Thoracic aorta (tissue), 2 donors: Measurements from ENCODE around the gene KIAA1671. TPM values are rescaled to one million over a fixed set of nuclear protein-coding genes. Genes with fewer than 3 reads are reported as not detected.

ENCODE experiments used
- ATAC-seq: fragments of 150-250 bp; one replicate; pipeline ENCODE4 v1.8.0; 2017; ENCODE audit warnings: low read depth; ENCODE audit not compliant: insufficient number of reproducible peaks, low FRiP score
- DNase-seq: peaks from one replicate; pipeline ENCODE4 v3.0.0-alpha.2; 2020; ENCODE audit warnings: low spot score
- H3K27ac ChIP-seq, 2 donors: fragments of 200-600 bp; sonication (generic); 1 replicate in 1 of 2; 2 replicates in 1 of 2; pipeline ENCODE4 v1.5.1; 2016; ENCODE audit warnings: mild to moderate bottlenecking in 2 of 2, moderate library complexity in 2 of 2
- H3K27me3 ChIP-seq: fragments of 200-600 bp; sonication (generic); replicated peaks from 2 replicates; pipeline ENCODE4 v1.6.0; 2016; ENCODE audit warnings: mild to moderate bottlenecking; ENCODE audit not compliant: insufficient read depth
- H3K36me3 ChIP-seq: fragments of 200-600 bp; sonication (generic); one replicate; pipeline ENCODE4 v1.5.1; 2016
- H3K4me1 ChIP-seq, 2 donors: fragments of 200-600 bp; sonication (generic); 1 replicate in 1 of 2; 2 replicates in 1 of 2; pipeline versions ENCODE4 v1.5.1 to v1.6.0; 2016; ENCODE audit warnings: low read depth in 2 of 2, mild to moderate bottlenecking in 1 of 2; ENCODE audit not compliant: control insufficient read depth in 1 of 2
- H3K4me3 ChIP-seq: fragments of 200-600 bp; sonication (generic); 2 replicates; pipeline ENCODE4 v1.5.1; 2016; ENCODE audit warnings: mild to moderate bottlenecking
- H3K9me3 ChIP-seq: fragments of 200-600 bp; sonication (generic); 2 replicates; pipeline ENCODE4 v1.5.1; 2016
- total RNA-seq, 2 donors: library from RNA; depleted of rRNA; stranded (reverse); fragments of >200 nt; gene quantifications; one replicate each; pipeline versions ENCODE4 v1.1.0 to v1.2.3, GENCODE V29; 2016
- TF ChIP-seq, protein P1 (sequence below): fragments of 200-600 bp; sonication (generic); IDR thresholded peaks from one replicate; pipeline ENCODE4 v1.5.1; 2019; ENCODE audit warnings: antibody characterized with exemption

Gene KIAA1671
- total RNA-seq, 2 donors from 2014 or later, result 57.8 to 86.8 TPM

GRCh38 chr22:25021409-25021808 lies 68.9 kb downstream of the KIAA1671 start:
- ATAC-seq (no peak), DNase-seq (no peak)
- H3K9me3 ChIP-seq, result no peaks in the 10 kb centered on the region
- no peak overlapping the region for H3K27ac ChIP-seq
- H3K36me3 ChIP-seq, result no peaks in the 10 kb centered on the region
- no peaks in the 10 kb centered on the region for H3K27me3 ChIP-seq
- H3K4me3 ChIP-seq, result no peak overlapping the region
- TF ChIP-seq, protein P1, sequence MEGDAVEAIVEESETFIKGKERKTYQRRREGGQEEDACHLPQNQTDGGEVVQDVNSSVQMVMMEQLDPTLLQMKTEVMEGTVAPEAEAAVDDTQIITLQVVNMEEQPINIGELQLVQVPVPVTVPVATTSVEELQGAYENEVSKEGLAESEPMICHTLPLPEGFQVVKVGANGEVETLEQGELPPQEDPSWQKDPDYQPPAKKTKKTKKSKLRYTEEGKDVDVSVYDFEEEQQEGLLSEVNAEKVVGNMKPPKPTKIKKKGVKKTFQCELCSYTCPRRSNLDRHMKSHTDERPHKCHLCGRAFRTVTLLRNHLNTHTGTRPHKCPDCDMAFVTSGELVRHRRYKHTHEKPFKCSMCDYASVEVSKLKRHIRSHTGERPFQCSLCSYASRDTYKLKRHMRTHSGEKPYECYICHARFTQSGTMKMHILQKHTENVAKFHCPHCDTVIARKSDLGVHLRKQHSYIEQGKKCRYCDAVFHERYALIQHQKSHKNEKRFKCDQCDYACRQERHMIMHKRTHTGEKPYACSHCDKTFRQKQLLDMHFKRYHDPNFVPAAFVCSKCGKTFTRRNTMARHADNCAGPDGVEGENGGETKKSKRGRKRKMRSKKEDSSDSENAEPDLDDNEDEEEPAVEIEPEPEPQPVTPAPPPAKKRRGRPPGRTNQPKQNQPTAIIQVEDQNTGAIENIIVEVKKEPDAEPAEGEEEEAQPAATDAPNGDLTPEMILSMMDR, result no peak
- H3K4me1 ChIP-seq, result no peaks in the 10 kb centered on the region

DNA sequence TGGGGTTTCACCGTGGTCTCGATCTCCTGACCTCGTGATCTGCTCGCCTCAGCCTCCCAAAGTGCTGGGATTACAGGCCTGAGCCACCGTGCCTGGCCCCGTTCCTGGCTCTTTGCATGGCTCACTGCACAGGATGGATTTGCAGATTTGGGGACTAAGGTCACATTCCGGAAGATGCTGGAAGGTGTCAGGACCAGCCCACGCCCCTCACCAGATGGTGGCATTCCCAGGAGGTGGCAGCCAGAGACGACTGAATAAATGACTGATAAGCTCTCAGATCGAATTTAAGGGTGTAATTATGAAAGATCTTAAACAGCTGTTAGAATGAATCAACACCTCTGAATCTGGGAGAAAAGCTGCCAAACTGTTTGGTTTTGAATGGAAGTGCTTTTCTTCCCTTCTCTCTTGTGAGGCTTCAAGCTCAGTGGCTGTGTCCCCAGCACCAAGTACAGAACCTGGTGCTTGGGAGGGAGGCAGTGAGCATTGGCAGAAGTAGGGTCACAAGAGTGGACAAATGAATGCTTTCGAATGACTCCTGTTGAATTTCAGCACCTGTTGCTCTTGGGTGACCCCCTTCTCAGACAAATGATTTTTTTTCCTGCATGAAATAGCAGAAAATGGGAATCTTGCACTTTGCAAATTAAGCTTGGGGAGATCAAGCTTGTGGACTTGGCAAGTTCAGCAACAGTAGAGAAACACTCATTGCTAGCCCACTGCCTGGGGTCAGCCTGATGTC lies 69.6 kb downstream of the KIAA1671 start:
- Histone ChIP-seq H3K4me1 (no peaks in the 10 kb centered on the region), H3K27ac (no peak overlapping the region), H3K36me3 (no peaks in the 10 kb centered on the region), H3K9me3 (no peaks in the 10 kb centered on the region), H3K27me3 (no peaks in the 10 kb centered on the region), H3K4me3 (no peak overlapping the region)
- ATAC-seq, result no peak
- TF ChIP-seq, protein P1, result no peak
- no peak for DNase-seq

- Histone ChIP-seq H3K27me3 (no peaks in the 10 kb centered on the region), H3K9me3 (no peaks in the 10 kb centered on the region), H3K4me1 (no peaks in the 10 kb centered on the region), H3K36me3 (no peaks in the 10 kb centered on the region), H3K27ac (no peak overlapping the region), H3K4me3 (no peak overlapping the region)
- TF ChIP-seq, protein P1, result no peak
- DNase-seq (no peak), ATAC-seq (no peak)
Measured at GRCh38 chr22:25023879-25024278, 71.4 kb downstream of the KIAA1671 start.

DNA sequence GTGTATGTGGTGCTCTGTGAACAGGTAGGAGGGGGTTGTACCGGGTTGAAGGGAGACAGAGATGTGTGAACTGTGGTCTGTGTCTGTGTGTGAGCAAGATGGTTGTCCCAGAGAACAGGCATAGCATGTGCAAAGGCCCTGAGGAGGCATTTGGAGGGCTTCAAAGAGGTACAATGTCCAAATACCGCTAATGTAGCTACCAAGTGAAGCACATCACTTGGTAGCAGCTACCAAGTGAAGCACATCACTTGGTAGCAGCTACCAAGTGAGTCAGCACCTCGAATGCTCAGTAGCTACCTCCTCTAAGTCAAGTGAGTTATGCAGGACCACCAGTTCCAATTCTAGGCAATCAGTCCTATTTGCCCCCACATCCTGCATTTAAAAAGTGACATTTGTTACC lies 72.4 kb downstream of the KIAA1671 start:
- no peaks in the 10 kb centered on the region for H3K4me1 ChIP-seq
- no peak overlapping the region for H3K27ac ChIP-seq
- TF ChIP-seq, protein P1, result no peak
- H3K27me3 ChIP-seq, result no peaks in the 10 kb centered on the region
- DNase-seq (no peak), ATAC-seq (no peak)
- no peaks in the 10 kb centered on the region for H3K9me3 ChIP-seq
- no peak overlapping the region for H3K4me3 ChIP-seq
- no peaks in the 10 kb centered on the region for H3K36me3 ChIP-seq

DNA sequence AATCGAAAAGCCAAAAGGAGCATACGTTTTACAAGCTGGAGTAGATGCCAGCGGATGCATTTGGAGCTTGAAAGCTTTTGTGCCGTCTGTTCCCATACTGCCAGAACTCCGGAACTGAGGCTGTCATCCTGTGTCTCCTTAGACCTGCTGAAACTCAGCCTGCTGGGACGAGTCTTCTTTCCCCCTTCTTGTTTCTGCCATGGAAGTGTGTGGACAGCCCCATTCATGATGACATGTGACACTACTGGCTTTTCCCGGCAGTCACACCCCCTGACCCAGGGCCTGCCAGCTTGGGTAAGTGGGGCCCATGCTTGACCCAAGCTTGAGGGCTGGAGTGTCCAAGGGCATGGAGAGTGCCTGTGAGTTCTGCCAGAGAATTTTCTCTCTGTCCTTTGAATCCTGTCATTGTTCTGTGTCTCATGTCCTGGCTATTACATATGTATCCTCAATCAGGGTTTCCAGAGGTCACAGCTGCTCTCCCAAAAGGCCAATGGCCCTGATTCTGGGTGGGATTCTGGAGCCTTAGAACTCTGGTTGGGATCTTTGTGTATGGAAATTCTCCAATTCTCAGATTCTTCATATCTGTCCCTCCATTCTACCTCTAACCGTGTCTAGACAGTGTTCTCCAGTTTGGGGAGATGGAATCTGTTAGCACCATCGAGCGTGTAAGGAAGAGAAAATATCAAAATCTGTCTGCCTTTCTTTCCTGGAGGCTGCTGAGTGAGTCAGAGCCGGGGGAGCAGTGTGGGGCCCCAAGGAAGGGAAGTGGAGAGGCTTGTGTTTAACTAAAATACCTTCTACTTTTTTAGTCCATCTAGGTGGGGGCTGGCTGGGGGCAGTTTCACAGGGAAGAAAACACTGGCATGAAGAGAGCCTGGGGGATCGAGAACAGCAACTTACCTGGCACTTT lies 73.2 kb downstream of the KIAA1671 start:
- Histone ChIP-seq H3K9me3 (no peaks in the 10 kb centered on the region), H3K4me1 (no peaks in the 10 kb centered on the region), H3K36me3 (no peaks in the 10 kb centered on the region), H3K4me3 (no peak overlapping the region), H3K27ac (peak overlapping the region in 1 of 2 donors; percentile 3), H3K27me3 (no peaks in the 10 kb centered on the region)
- no peak for ATAC-seq
- no peak for DNase-seq
- TF ChIP-seq, protein P1, result no peak
